Activated CD4-positive, alpha-beta T cell treated with anti-CD3 and anti-CD28 coated beads, Interleukin-2, amount 50 U/mL, for 48 hours (primary cell): ENCODE measurements around the gene TMOD1.
"Not testable (repeated sequence)": the region's sequence is repeated elsewhere in the genome, so short reads cannot be mapped to it uniquely, and the experiment has no call there.

Source experiments
- DNase-seq, 2 experiments: peaks; one replicate each; pipeline ENCODE4 v3.0.0-alpha.2; 2020

Gene TMOD1

GRCh38 chr9:97599314-97599846 is 97.9 kb downstream of the TMOD1 start:
- DNase-seq: no peak

- no peak for DNase-seq
Measured at GRCh38 chr9:97600531-97601227, 99.2 kb downstream of the TMOD1 start.

- DNase-seq: no peak
Measured at GRCh38 chr9:97601228-97601898, 99.9 kb downstream of the TMOD1 start.

GRCh38 chr9:97602430-97602829 is 101.0 kb downstream of the TMOD1 start:
- DNase-seq: no peak

- DNase-seq: no peak
Measured at GRCh38 chr9:97604901-97605645, 103.6 kb downstream of the TMOD1 start.

GRCh38 chr9:97615439-97616072 is 114.1 kb downstream of the TMOD1 start:
- peak; percentile 43 to 63 for DNase-seq

GRCh38 chr9:97617939-97618416 is 116.5 kb downstream of the TMOD1 start:
- no peak for DNase-seq

- DNase-seq: not testable (repeated sequence)
Measured at GRCh38 chr9:97620063-97620462, 118.6 kb downstream of the TMOD1 start.

- not testable (repeated sequence) for DNase-seq
Measured at GRCh38 chr9:97622483-97622882, 121.0 kb downstream of the TMOD1 start.

- no peak for DNase-seq
Measured at GRCh38 chr9:97623946-97624345, 122.5 kb downstream of the TMOD1 start.

GRCh38 chr9:97625620-97626019 is 124.2 kb downstream of the TMOD1 start:
- DNase-seq: no peak

- no peak for DNase-seq
Measured at GRCh38 chr9:97627624-97628023, 126.2 kb downstream of the TMOD1 start.

- DNase-seq: no peak
Measured at GRCh38 chr9:97628668-97629067, 127.2 kb downstream of the TMOD1 start.

GRCh38 chr9:97629156-97629555 is 127.7 kb downstream of the TMOD1 start:
- DNase-seq: no peak

GRCh38 chr9:97630591-97630990 is 129.1 kb downstream of the TMOD1 start:
- DNase-seq: no peak

GRCh38 chr9:97632248-97632984 is 130.9 kb downstream of the TMOD1 start:
- DNase-seq: peak; percentile 31 to 40

GRCh38 chr9:97632985-97633858 is 131.8 kb downstream of the TMOD1 start, which contains the start of the genes NCBP1 and TSTD2:
Gene NCBP1 (plus strand): TSS chr9:97633821. CDS start chr9:97633882, 61 bp downstream.
Gene TSTD2 (minus strand): TSS chr9:97633368. CDS start chr9:97627562, 5,806 bp downstream.
- DNase-seq: peak; percentile 94 to 95

GRCh38 chr9:97633859-97634490 is 132.5 kb downstream of the TMOD1 start:
- no peak for DNase-seq

- no peak for DNase-seq
Measured at GRCh38 chr9:97635026-97635425, 133.6 kb downstream of the TMOD1 start.

GRCh38 chr9:97636903-97637302 is 135.4 kb downstream of the TMOD1 start:
- DNase-seq: no peak
